ENCODE data around the gene NPLOC4.

NPLOC4 gene

DNA sequence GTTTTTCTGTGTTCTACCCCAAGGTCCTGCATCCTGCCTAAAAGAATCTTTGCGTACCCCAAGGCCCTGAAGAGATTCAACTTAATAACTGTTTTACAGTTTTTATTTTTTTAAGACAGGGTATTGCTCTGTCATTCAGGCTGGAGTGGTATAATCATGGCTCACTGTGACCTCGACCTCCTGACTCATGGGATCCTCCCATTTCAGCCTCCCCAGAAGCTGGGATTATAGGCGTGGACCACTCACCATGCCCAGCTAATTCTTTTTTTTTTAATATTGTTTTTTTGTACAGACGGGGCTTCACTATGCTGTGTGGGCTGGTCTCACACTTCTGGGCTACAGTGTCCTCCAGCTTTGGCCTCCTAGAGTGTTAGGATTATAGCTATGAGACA is 75.4 kb downstream of the NPLOC4 start:
- no peak for DNase-seq

DNA sequence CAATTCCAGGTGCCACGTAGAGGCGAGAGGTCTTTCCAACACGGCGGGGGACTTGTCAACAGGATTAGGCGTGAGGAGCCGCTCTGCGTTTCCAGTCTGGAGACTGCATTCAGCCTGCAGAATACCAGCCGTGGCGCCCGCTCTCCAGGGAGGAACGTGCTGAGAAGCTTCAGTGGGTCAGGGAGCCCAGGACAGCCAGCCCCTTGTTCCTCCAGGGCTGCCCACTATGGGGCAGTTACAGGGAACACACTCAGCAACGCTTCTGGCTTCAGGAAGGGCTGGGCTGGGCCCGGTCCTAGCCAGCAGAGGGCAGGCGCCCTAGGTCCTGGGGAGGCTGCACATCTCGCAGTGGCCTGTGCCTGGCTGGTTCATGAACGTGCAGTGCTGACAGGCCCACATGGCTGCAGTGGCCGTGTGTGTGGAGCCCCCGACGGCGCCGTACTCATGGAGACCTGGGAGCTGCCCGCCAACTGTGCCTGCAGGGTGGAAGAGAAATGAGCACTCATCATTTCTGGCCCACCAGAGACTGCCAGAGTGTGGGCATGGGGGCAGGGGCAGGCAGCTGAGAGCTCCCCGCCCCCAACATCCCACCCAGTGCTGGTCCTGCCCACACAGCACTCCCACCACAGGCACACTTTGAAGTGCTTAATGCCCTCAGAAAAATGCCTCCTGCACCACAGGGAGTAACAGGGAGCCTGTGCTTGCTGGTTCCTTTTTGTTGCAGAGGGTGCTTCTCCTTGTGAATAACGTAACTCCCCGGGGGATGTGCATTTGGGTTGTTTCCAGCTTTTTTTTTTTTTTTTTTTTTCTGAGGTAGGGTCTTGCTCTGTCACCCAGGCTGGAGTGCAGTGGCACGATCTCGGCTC is 77.7 kb downstream of the NPLOC4 start:
- DNase-seq = no peak

DNA sequence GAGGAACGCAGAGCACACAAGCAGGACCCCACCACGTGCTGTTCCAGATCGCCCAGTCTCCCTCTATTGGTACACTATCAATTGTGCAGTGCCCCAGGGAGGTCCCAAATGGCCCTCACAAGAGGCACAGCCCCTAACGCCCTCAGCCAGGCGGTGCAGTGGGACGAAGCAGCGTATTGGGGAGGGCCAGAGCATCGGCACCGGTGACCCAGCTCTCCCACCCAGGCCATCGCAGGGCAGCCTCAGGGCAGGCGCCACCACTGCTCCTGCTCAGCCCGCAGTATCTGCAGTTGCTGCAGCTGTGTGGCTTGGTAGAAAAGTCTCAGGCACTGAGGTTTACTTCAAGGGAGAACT is 78.8 kb downstream of the NPLOC4 start:
- no peak for DNase-seq

DNA sequence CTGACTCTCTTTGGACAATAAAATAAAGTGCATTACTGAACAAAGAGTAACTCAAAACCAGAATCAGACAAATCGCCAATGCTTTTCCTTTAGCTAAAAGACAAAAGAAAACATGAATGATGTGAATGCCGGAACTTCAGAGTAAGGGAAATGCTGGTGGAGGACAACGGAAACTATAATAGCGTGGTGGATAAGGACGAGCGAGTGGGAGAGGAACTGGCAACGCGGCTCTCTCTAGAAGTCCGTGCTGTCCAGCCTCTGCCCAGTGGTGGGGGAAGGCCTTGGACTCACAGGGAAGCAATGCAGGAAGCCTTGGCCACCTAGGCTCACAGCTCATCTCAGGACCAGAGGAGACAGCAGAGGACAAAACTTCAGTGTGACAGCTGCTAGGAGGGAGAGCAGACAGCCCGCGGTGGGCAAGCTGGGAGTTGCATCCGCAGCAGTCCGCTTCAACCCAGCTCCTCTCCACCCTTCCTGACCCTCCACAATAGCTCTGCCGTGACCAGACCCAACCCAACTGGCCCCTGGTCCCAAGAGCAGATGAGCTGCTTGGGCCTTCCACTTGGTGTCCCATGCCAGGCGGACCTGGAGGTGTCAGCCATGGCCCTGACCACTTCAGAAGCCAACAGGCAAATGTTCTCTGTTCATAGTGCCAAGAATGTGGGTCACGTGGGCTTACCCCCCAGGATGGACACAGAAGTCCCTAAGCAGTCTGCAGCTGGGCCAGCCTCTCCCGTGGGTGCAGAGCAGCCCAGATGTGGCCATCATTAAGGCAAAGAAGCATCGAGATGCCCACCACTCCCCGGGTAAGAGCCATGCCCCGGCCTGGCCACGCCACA is 79.4 kb downstream of the NPLOC4 start:
- DNase-seq = no peak

DNA sequence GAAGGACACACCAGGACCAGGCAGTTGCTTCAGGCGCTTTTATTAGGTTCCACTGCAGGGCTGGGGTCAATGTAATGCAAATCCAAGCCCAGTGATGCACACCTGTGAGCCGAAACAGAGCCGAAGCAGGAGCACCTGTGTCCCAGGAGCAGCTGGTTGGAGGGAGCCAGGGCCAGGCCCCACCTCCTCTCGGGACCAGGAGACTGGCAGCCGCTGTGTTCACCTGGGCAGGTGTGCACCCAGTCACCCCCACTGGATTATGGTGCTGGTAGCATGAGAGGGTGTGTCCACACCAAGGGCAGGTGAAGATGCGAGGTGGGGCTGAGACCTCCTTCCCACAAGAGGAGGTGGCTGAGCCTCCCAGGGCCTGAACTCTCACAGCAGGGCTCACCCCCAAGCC is 80.0 kb downstream of the NPLOC4 start:
- no peak for DNase-seq

DNA sequence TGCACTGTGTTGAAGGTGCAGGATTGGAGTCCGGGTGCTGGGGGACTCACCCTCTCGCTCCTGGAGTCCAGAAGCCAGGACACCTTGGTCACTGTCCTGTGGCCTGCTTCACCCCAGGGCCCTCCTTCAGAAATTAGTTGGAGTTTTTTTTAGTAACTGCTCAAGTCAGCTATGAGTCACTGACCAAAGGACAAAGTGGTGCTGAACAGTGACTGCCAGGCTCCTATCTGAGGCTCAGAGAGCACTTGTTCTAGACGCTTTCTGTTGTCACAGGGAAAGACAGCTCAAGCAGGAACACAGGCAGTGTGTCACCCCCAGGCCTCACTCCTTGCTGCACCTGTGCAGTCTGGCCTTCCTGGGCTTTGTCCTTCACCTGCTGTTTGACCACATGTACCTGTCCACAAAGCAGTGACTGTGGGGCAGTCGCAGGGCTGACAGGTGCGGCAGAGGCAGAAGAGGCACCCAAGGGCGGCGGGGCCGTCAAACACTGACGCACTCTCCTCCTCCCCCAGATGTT is 80.7 kb downstream of the NPLOC4 start:
- no peak for DNase-seq

DNA sequence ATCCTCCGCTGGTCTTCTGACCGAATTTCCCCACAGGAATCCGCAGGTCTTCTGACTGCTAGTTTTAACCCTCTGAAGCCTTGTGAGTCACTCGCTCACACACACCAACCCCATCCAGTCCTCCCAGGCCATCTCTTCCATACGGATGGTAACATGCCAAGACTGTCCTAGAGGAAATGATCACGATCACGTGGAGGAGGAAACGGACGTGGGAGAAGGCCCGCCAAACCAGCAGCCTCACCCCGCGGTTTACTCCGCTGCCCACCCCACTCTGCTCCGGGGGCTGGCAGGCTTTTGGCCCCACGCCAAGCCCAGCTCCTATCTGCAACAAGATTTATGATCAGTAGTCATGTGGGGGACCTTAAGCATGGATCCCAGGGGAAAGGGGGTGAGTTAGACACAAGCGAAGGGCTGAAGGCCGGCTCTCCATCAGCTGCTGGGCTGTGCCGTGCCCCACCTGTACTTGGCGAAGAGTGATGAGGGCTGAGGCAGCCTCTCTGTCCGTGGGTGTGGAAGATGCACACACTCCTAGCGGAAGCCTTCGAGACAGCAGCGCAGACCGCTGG is 83.2 kb downstream of the NPLOC4 start:
- DNase-seq = no peak

DNA sequence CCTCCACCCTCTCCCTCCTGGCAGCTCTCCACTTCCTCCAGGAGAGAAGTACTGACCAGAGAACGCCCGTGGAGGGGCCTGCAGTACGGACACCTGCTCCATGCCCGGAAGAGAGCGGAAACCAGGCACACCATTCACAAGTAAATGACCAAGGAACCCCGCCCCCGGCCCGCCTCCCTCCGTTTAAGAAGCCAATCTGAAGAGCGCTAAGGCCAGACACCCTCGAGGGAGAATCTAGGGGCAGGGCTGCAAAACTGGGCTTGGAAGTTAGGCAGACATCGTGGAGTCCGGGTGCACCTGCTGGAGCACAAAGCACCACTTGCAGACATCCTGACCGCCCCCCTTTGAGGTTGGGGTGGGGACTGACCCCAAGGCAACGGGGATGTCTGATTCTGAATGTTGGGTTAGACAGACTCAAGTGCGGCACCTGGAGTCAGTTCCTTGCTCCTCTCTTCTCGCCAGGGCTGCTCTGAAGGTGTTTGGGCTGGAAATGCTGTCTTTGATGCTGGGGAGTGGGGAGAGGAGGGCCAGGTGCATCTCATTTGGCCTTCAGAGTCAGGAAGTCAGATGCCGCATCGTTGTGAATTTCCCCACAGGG is 83.8 kb downstream of the NPLOC4 start:
- DNase-seq = peak; percentile 77

DNA sequence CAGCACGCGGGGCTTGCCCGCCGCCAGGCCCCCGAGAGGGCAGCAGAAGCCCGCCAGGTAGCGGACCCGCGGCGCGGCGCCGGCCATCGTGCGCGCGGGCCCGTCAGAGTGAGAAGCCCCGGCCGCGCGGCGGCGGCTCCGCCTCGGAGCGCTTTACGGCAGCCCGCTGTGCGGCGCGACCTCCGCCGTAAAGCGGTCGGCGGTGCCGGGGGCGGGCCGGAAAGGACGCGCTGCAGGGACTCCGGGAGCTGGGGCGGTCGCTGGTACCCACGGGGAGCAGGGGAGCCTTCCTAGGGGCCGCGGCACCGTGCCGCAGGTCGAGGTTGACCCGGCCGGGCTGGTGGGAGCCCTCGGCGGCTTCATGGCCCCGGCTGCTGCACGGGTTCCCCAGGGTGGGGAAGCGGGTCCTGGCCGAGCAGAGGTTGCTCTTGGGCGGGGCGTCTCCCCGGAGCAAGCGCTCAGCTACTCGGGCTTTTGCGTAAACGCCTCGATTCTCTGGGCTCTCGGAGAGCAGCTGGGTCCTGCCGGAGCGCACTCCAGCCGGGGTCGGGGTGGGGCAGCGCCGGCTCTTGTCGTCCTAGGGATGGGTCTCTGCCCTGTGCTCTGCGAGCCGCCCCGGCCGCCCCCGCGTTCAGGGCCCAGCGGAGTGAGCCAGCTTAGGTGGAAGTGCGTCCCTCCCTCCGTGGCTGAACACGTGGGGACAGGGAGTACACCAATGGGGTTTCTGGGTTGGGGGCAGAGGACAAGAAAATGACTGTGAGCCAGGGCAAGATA is 84.5 kb downstream of the NPLOC4 start, which contains the start of gene FAAP100:
FAAP100 (minus strand) TSS at position 110 of the 774 bp plus-strand sequence; CDS start at position 87, 23 bp downstream.
- DNase-seq = peak; percentile 87

DNA sequence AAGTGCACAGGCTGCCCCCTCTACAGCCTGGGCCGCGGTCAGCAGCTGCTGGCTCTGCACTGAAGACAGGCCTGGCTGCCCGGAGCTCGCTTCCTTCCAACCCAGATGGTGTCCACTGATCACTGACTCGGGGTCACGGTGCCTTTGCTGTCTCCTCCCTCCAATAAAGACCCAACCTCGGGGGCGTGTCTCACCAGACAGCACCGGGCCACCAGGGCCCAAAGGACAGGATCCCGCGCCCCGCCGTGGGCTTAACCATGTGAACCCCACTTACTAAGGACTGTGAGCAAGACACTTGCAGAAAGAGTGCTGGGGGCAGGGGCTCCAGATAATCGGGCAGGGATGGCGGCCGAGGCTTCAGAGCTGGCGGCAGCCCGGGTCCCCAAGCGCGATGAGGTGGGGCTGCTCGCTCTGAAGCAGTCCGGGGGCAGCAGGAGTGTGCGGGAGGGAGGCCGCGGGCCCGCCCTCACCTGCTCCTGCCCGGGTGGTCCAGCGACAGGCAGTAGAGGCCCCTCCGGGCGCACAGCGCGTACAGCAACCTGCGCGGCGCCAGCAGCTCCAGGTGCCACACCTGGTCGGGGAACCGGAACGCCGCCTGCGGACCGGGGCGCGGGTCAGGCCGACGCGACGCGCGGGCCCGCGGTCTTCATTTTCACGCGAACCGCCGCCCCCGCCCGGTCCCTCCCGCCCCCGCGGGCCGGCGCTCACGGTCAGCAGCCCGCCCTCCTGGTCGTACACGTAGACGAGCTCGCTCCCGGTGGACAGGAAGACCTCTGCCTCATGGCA is 85.3 kb downstream of the NPLOC4 start:
- no peak for DNase-seq

DNA sequence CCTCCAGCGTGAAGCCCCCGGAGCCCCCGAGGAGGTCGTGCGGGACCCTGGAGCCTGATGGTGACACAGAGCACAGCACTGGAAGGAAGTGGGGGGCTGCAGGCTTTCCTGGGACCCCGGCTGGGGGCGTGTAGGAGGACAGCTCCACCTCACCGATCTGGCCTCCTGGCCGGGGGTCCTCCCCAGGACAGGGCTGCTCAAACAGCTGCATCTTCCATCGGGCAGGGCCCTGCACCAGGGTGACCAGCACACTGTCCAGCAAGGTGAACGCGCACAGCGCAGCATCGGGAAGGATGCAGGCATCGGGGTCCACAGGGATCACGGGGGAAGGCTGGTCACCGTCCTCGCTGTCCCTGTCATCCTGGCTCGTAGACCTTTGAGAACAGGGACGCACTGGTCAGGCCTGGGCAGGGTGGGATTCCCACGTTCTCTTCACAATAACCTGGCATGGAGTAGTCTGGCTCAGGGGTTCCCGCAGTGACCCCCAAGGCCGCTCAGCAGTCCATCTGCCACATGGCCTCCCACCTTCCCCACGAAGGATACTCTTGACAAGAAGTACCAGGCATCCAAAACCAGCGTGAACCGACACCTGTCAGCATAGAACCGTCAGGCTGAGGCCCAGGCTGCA is 86.0 kb downstream of the NPLOC4 start:
- DNase-seq = no peak

DNA sequence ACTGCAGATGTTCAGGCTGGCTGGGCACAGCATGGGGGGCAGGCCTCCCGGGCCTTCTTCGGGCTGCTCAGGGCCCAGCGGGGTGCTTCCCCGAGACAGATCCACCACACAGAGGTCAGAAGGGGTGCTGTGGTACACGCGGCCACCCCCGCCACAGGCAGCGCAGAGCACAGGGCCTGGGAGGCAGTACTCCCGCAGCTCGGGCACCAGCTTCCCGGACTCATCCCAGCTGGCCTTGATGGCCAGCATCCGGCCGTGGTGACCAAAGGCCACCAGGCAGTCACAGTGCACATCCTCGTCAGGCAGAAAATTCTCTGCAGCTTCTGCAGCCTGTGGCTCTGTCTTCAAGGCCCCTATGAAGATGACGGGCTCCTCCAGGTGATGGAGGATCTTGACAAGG is 86.6 kb downstream of the NPLOC4 start:
- DNase-seq = no peak

DNA sequence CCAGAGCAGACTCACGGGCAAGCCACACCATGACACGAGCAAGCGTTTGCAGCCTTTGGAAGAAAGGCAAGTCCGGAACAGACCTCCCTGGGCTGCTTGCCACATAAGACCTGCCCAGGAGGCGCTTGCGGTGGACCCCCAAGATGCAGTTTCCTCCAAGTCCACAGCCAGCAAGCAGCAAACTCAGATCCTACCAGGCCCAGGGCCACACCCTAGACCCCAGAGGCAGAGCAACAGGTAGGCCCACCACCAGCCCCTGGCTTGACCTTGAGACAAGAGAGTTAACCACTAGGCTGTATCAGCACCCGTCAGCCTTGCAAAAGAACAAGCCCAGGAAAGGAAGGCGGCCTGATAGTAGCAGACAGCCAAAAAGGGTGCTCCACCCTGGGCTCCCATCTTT is 87.1 kb downstream of the NPLOC4 start:
- no peak for DNase-seq

DNA sequence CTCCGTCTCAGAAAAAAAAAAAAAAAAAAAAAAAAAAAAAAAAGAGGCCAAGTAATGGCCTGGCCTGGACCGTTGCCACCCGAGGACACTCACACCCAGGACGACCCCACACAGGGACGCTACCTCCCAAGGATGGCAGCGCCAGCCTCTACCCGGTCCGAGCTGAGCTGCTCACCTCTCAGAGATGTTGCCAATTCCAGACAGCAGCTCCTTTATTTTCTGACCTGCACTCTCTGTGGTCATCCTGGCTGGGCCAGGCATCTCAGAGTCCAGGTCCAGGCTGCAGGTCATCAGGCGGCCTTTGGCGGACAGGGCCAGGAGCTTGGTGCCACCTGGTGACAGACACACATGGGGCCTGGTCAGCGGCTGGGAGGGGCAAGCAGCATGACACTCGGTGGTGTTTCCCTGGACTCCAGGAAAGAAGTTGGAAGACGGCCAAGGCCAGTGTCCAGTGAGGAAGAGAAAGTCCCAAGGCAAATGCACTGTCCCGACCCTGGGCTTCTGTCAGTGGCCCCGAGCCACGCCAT is 87.8 kb downstream of the NPLOC4 start:
- no peak for DNase-seq

DNA sequence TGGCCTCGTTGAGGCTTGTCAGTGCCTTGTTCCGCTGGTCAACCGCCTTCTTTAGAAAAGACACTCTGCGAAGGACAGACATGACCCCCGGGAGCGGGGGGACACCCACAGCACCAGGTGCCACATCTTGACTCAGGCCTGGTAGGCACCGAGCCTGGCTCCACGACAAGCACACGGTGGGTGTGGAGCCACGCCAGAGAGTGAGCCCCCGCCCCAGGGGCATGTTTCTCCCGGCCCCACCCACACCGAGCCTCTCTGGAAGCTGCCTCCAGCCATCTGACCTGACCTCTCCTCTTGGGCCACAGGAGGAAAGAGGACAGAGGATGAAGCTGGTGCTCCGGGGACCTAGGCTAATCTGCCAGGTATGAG is 89.3 kb downstream of the NPLOC4 start:
- no peak for DNase-seq

DNA sequence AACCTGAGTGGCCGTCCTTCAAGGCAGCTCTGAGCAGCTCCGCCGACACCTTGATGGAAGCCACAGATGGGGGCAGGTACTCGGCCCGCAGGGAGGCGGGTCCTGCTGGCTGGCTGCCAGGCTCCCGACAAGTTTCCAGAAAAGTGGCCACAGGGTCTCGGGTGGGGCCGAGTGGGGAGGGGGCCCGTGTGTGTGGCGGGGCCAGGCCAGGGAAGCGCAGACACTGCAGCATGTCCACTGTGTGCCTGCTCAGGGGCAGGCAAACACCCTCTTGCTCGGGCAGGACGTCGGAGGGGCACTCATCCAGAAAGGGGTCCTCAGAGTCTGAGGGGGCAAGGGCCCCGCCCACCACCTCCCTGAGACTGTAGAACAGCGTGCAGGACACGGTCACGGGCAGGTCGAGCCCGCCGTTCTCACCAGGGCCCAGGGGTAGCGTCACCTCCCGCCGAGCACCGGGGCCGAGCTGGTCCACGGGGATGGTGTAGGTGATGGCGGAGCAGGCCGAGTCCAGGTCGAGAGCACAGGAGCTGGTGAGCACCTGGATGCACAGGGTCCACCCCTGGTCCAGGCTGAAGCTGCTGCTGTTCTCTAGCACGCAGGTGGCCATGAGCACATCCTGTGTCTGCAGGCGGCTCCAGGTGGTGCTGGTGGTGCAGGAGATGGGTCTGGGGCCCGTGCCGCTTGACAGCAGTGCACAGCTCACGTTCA is 89.9 kb downstream of the NPLOC4 start:
- DNase-seq = no peak

DNA sequence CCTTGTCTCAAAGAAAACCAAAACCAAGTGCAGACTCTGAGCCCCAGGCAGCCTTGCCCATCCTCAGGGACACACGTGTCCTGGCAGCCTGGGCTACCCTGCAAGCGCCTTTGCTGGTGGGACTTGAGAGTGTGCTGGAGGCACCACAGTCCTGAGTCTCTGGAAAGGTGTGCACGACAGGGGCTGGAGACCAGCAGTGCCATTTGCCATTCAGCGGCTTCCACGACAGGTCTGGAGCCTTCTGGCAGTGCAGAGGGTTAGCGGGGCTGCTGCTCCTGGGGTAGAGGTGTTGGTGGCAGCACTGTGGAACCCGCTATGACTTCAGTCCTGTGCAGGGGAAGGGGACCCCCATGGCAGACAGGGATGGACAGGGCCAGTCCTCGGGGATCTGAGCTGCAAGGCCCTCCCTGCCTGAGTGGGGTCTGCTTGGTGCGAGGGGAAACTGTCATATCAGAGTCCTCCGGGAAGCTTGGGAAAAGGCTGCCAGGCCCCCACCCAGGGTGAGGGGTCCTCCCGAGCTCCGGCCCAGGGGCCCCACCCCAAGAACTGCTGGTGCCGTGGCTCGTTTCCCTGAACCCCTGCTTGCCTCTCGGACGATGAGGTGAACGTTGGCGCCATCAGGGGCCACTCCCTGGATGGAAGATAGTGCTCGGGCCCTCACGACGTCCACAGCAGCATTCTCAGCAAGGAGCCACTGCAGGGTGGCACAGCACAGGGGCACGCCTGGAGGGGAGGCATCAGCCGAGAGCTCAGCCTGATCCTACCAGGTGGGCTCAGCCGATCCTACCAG is 91.6 kb downstream of the NPLOC4 start:
- no peak for DNase-seq

DNA sequence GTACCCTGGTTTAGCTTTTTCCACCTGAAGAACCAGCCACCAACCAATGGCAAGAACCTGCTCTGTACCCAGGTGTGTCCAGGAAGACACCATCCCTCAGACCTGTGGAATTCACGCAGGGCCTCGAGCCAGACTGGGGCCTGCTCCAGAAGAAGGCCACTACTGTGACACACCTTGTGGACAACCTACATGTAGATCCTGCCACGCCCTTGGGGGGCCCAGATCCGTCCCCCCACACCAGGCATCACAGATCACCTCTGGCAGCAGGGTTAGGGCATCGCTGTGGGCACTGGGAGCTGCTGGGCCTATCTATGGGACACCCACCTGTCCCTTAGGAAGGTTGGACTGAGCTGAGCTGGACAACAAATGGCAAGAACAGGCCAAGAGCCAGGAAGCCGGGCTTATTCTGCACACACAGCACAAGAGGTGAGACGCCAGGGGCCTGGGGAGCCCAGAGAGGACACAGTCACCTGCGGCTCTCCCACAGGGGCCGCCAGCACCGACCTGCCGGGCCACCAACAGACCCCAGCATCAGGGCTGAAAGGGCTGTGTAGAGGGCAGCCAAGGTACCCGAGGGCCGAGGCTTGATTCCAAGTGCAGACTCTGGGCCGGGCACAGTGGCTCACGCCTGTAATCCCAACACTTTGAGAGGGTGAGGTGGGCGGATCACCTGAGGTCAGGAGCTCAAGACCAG is 92.5 kb downstream of the NPLOC4 start:
- DNase-seq = no peak

DNA sequence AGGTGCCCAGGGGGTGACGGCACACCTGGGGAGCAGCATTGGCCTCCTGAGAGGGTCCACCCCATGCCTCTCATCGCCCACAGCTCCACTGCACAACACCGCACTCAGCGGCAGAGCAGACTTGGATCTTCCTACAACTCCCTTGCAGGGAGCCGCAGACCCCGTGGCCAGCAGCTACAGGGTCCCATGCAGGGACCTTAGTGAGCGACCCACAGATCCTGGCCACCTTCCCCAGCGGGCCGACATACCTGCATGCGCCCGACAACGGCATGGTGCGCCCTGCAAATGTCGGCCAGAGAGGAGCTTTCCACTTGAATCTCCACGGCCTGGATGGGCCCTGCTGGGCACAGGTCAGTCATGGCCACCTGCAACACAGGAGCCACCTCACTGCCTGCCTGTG is 93.2 kb downstream of the NPLOC4 start:
- DNase-seq = no peak
